Cardiac fibroblast (primary cell): ENCODE data around the gene IQGAP2.

ENCODE experiments used
- DNase-seq, 2 donors: peaks; one replicate each; pipeline versions ENCODE4 v3.0.0 to v3.0.0-alpha.2; 2010; ENCODE audit warnings: low read depth in 2 of 2
- H3K4me3 ChIP-seq, 2 donors: replicated peaks in 1 of 2; 1 replicate in 1 of 2; 2 replicates in 1 of 2; pipeline ENCODE4 v1.5.1; 2011; ENCODE audit warnings: low read depth in 2 of 2, low read length in 2 of 2, mild to moderate bottlenecking in 2 of 2, moderate library complexity in 1 of 2
- TF ChIP-seq, protein P1 (sequence below): IDR thresholded peaks from one replicate; pipeline ENCODE4 v1.5.1; 2011; ENCODE audit warnings: low read depth, mild to moderate bottlenecking, low read length, inconsistent platforms

The IQGAP2 gene

DNA sequence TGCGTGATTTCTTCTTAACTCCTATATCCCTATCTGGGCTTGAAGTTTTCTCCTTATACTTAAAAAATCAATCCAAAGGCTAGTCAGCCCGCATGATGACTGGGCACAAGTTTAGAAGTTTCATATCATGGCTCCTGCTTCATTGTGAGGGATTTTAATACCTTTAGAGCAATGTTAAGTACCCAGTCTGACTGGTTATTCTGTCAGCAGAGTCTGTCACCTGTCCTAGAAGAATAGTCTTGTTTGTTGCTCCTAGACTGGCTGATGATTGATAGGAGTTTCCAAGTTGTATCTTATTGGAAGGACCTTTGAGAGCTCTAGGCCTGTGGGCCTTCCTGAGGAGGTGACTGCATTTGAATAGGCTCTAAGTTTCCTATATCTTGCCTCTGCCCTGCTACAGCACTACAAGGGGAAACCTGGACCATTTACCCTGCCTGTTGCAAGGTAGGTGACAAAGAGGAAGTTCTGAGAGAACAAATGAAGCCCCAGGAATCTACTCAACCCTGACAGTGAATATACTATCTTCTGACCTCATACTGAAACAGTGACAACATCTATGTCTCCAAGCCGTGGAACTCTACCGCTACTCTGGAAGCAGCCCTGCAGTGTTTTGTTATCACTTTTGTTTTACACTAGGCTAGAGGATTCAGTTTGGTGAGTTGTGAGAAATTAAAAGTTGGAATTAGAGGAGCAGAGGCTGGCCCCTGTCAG lies 153.6 kb downstream of the IQGAP2 start:
- TF ChIP-seq, protein P1, sequence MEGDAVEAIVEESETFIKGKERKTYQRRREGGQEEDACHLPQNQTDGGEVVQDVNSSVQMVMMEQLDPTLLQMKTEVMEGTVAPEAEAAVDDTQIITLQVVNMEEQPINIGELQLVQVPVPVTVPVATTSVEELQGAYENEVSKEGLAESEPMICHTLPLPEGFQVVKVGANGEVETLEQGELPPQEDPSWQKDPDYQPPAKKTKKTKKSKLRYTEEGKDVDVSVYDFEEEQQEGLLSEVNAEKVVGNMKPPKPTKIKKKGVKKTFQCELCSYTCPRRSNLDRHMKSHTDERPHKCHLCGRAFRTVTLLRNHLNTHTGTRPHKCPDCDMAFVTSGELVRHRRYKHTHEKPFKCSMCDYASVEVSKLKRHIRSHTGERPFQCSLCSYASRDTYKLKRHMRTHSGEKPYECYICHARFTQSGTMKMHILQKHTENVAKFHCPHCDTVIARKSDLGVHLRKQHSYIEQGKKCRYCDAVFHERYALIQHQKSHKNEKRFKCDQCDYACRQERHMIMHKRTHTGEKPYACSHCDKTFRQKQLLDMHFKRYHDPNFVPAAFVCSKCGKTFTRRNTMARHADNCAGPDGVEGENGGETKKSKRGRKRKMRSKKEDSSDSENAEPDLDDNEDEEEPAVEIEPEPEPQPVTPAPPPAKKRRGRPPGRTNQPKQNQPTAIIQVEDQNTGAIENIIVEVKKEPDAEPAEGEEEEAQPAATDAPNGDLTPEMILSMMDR = no peak
- no peak for DNase-seq
- H3K4me3 ChIP-seq = no peak overlapping the region

DNA sequence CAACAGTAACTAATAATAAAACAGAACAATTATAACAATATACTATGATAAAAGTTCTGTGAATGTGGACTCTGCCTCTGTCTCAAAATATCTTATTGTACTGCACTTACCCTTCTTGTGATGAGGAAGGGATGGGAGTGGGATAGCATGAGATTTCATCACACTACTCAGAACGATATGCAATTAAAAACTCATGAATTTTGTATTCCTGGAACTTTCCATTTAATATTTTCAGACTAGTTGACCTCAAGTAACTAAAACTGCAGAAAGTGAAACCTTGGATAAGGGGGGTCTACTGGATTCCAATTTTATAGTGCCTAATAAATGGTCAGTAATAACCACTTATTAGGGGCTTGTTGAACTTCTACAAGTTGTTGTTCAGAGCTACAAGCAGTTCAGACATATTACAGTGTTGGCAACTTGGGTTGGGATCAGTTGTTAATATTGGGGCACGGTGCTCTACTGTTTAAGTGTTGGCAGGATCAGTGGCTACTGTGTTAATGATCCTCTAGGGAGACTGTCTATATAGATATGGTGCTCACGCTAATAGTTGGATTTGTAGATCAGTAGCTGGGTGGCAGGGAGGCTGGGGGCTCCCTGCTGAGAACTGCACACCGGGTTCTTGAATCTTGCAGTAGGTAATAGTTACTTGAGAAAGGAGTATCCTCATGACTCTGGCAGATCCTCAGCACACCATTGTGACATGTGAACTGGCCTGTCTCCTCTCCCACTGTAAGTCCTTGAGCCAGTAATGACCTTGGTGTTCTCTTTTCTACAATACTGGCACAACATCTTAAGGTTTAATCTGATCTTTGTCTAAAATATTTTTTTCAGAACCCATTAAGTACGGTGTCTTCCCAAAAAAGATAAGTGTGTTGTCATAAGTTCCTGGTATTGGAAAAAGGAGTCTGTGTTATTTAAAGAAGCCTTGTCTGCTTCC lies 158.1 kb downstream of the IQGAP2 start:
- TF ChIP-seq, protein P1 = no peak
- H3K4me3 ChIP-seq = no peak overlapping the region
- no peak for DNase-seq

DNA sequence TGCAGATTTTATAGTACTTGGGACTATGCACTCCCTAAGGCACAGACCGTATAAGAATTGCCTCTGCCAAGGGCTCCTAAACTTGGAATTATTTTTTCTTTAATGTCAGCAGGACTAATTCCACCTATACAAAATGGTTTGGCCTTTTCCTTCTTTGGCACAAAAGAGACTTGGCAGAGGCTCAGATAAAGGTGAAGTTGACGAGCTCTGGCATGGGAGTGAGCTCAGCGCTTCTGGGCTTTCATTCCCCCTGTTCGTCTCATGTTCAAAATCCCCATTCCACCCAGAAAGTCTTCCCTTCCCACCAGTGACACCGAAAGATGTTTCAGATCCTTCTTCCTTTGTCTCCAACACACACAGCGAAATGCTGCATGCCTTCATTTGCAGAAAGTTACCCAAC lies 158.9 kb downstream of the IQGAP2 start:
- no peak for DNase-seq
- no peak overlapping the region for H3K4me3 ChIP-seq
- TF ChIP-seq, protein P1 = no peak

DNA sequence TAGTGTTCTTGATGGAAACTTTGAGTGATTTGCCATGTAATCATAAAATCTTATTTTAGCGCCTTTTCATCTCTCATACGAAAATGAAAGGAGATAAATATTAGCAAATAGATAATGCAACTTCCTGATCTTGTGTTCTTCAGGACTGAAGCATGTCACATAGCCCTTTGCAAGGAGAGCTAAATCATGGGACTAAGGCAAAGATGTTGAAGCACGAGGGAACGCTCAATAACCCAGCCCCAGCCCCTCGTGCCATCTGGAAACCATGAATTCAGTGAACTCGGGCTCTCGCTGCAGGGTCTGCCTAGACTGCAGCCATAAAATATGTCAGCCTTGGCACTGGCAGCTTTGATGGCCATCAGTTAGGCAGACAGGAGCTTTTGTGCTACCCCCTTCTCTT lies 161.9 kb downstream of the IQGAP2 start:
- no peak for DNase-seq
- TF ChIP-seq, protein P1 = no peak
- H3K4me3 ChIP-seq = no peak overlapping the region

DNA sequence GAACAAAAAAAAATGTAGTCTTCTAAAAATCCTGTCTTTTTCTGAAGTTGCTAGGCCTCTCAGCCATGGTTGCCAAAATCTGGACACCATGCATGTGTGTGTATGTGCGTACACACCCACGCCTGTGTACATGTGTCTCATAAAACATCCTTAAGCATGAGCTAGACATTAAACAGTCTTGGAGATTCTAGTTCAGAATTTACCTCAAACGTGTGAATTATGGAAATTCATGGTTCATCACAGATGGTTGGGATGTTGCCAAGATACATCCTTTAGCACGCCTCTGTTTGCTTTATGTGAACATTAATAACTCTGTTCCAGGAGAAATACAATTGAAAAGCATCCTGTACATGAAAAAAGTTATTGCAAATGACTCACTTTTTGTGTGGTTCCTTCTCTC lies 167.1 kb downstream of the IQGAP2 start:
- TF ChIP-seq, protein P1 = no peak
- no peak for DNase-seq
- H3K4me3 ChIP-seq = no peak overlapping the region

DNA sequence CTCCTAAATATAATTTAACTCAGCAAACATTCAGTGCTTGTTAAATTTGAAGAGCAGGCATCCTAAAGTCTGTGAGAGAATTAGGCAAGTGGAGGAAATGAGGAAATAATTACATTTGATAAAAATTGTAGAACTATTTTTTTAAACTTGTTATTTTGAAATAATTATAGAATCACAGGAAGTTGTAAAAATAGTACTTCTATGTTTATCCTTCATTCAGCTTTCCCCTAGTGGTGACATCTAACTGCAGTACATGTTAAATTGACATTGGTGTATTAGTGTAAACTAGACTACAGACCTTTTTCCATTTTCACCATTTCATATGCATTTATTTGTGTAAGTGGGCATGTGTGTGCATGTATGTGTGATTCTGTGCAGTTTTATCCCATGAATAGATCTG lies 168.5 kb downstream of the IQGAP2 start:
- no peak overlapping the region for H3K4me3 ChIP-seq
- TF ChIP-seq, protein P1 = no peak
- no peak for DNase-seq
